Stimulated activated CD4-positive, alpha-beta T cell treated with anti-CD3 and anti-CD28 coated beads, Interleukin-1b, Interleukin-23, amount 100 ng/mL, for 48 hours (primary cell): ENCODE results near the gene TGIF1.

Experiments
- DNase-seq: peaks from one replicate; pipeline ENCODE4 v3.0.0-alpha.2; 2020

The TGIF1 gene

GRCh38 chr18:3440341-3440740 is 9.6 kb upstream of the TGIF1 start:
- DNase-seq = no peak

DNA sequence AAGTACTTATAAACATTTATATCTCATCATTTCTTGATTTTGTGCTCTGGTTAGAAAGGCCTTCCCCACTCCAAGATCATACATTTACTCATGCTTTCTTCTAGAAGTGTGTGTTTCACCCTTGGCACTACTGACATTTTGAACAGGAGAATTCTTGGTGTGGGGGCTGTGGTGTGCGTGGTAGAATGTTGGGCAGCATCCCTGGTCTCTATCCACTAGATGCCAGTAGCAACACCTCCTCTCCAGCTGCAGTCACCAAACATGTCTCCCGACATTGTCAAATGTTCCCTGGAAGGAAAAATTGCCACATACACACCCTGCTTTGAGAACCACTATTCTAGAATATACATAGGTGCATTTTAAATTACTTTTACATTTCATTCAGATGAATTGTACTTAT is 8.7 kb upstream of the TGIF1 start:
- DNase-seq = no peak

- no peak for DNase-seq
Measured at GRCh38 chr18:3442919-3443318, 7.1 kb upstream of the TGIF1 start.

- DNase-seq = no peak
Measured at GRCh38 chr18:3444296-3444695, 5.7 kb upstream of the TGIF1 start.

GRCh38 chr18:3444954-3445353 is 5.0 kb upstream of the TGIF1 start:
- DNase-seq = no peak

- peak; percentile 39 for DNase-seq
Measured at GRCh38 chr18:3447068-3447894, 2.7 kb upstream of the TGIF1 start.

GRCh38 chr18:3447895-3448837 is 1.8 kb upstream of the TGIF1 start:
- DNase-seq = peak; percentile 90

DNA sequence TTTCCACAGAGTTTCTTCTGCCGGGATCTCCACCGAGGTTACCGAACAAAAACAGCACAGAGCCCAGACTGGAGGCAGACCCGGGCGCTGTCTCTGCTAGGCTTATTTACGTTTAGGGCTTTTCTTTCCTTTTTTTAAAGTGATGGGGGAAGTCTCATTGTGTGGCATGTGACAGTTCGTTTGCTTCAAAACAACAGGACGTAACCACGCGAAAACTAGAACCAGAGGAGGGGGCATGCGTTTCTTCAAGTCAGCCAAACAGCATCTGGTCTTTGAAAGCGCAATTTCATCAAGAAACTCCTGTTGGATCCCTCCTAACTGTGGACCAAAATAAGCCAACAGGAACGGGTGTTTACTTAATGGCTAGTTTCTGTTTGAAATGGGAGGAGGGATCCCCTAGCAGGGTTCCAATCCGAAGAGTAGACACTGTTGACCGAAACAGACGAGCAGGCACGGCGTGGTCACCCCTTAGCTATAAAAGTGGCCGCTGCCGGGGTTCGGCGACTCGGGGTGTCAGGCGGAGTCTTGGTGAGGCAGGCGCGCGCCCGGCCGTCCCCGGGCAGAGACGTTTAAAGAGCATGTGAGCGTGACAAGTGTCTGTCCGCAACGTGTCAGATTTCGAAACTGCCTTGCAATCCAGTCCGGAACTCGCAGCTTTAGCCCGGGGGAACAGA is 997 bp upstream of the TGIF1 start:
- peak; percentile 83 for DNase-seq

- DNase-seq = no peak
Measured at GRCh38 chr18:3449512-3450011, 410 bp upstream of the TGIF1 start.

DNA sequence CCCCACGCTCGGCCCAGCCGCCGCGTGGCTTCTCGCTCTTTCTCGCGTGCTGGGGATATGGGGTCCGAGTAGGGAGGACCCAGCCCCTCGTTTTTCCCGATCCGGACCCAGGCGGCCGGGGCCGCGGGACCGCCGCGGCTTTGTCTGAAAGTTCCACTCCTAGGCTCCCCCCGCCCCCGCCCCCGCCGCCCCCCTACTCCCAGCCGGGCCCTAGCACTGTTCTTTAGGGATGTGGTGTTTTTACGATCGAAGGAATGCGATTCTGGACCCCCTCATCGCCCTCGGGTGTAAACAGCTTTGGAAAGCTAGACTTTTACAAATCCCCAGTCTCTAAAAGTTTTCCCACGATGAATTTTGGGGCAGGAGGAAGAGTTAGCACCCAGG is 819 bp downstream of the TGIF1 start:
- no peak for DNase-seq

- peak; percentile 89 for DNase-seq
Measured at GRCh38 chr18:3451183-3451988, 1.4 kb downstream of the TGIF1 start.

DNA sequence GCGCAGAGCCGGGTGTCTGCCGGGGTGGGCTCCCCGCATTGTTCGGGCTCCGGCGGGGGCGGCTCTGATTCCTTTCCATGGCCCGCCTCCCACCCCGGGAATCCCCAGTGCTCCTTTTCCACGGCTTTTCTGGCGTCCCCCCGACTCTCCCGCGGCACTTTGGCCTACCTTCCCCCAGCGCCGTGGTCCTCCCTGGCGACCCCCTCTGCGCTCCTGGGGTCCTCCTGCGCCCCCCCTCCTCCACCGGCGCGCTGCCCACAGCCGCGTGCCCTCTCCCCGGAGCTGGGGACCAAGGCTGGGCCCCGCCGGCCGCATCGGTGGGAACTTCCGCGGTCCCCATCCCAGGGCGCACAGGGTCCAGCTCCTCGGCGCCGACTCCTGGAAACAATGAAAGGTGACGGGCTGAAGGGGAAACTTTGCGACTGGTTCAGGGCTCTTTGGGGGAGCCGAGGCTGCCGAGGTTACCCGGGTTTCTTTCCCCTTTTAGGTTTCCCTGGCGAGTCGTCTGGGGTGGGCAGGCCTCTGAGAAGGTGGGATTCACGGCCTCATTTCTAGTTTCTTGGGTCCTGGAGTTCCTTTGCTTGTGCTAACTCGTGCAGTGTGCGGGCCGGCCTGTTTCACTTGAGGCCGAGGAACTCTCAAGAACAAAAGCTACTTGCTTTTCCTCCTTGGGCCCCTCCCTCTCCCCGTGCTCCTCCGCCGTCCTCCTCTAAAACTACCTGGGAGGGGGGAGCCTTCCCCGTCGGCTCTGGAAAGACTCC is 2.2 kb downstream of the TGIF1 start:
- DNase-seq = peak; percentile 28

DNA sequence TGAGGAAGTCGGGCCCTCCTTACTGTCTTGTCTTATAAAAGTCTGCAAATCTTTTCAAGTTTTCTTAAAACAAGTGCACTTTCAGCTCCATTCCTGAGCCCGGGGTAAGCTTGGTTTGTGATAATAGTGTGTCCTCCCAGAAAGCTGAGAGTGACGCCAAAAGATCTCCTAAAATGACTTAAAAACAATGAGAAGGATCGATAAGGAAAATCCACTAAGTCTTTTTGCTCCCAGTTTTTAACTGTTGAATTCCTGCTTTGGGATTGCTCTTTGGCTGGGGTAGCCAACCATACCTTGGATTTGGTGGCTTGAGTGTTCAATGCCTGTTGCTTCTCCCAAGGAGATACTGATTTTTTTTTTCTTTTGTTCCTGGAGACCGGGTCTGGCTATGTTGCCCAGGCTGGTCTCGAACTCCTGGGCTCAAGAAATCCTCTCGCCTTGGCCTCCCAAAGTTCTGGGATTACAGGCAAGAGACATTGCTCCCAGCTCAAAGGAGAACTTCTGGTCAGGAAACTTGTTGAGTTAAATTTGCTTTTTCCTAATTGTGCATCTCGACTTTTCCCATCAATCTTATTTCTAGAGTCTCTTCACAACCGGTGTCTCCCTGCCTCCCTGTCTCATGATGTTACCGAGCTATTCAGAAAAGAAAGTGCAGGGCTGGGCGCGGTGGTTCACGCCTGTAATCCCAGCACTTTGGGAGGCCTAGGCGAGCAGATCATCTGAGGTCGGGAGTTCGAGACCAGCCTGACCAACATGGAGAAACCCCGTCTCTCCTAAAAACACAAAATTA is 3.0 kb downstream of the TGIF1 start:
- no peak for DNase-seq

DNA sequence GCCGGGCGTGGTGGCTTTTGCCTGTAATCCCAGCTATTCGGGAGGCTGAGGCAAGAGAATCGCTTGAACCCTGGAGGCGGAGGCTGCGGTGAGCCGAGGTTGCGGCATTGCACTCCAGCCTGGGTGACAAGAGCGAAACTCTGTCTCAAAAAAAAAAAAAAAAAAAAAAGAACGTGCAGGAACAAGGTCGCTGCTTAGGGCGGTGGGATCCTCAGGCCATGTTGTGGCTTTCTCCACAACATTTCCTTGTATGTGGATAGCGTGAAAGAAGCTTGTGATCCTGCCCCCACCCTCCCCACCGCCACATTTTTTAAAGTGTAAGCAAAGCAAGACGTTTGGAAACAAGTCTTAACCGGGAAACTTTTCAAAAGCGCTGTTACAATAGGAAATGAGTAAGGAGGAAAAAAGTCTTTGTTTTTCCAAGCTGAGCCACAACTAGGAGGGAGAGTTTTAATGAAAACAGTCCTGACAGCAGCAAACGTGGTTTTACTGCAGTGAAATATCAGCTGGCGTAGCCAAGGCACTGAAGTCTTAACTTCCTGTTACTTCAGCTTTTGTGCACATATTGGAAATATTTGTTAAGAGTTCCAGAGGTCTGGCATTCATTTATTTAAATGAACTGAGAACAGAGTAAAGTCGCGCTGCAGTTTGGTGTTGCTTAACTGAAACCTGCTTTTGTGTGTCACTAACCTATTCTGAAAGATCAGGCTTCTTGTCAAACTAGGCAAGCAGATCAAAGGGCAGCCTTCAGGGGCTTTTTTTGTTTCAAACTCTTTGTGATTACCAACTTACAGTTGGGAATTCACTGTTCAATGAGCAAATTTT is 3.8 kb downstream of the TGIF1 start:
- DNase-seq = peak; percentile 43

- DNase-seq = no peak
Measured at GRCh38 chr18:3454365-3455089, 4.6 kb downstream of the TGIF1 start.

DNA sequence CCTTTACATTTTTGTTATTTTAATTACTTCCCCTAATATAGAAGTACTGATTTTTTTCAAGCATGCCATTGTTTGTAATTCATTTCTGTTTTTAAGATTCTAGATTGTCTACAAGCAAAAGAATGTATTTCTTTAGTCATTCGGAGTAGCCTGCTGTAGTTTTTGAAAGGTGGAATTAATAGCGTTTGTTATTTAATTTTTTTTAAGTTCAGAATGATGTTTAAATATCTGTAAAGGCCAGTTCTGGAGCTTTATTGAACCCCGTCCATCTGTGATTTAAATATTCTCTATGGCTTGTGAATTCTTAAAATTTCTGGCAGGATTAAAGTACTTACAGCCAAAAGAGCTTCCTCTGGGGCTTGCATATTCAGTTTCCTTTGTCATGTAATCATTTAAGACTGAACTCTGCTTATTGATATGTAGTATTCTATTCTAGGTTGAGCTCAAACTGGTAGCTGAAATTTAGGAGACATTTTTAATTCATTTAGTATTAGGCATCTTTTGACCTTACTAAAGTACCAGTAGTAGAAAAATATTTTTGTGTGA is 5.2 kb downstream of the TGIF1 start:
- DNase-seq = no peak

GRCh38 chr18:3455907-3456685 is 6.1 kb downstream of the TGIF1 start:
- no peak for DNase-seq

DNA sequence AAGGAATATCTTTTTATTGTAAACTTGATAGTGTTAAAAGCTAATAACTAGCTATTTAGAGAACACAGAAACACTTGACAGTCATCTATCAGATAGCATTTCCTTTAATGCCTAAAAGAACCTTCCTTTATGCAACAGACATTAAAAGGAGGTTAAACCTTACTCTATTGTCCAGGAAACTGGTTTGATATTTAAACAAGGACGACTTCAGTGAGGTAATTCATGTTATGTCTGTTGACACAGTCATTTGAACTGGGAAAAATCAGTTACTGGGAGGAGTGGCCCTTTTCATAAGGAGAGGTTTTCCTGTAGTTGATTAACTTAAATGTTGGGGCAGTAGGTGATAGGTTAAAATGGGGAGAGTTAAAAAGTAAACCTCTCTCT is 6.7 kb downstream of the TGIF1 start:
- no peak for DNase-seq
